HepG2 (cell line): ENCODE measurements around the gene PRSS21. TPM values are rescaled to one million over a fixed set of nuclear protein-coding genes. Genes with fewer than 3 reads are reported as not detected.

ENCODE experiments used
- CSRNP1 ChIP-seq: sonication (generic); formaldehyde crosslinking; IDR thresholded peaks from 2 replicates; pipeline ENCODE4 v1.8.1; 2023; ENCODE audit warnings: mild to moderate bottlenecking, missing genetic modification reagents
- EED ChIP-seq: sonication (generic); formaldehyde crosslinking; IDR thresholded peaks from 2 replicates; pipeline ENCODE4 v1.5.0; 2020; ENCODE audit warnings: mild to moderate bottlenecking, missing genetic modification reagents
- HBP1 ChIP-seq: IDR thresholded peaks from 2 replicates; pipeline ENCODE4 v1.6.1; 2016; ENCODE audit warnings: low read depth, control low read depth
- HNRNPL ChIP-seq: fragments of 200-400 bp; formaldehyde crosslinking; IDR thresholded peaks from 2 replicates; pipeline ENCODE4 v1.6.1; 2017; ENCODE audit warnings: mild to moderate bottlenecking, low read depth, low read length
- KDM5B ChIP-seq: sonication (generic); formaldehyde crosslinking; IDR thresholded peaks from 2 replicates; pipeline ENCODE4 v1.4.0; 2020; ENCODE audit warnings: missing genetic modification reagents, mild to moderate bottlenecking, borderline replicate concordance
- MAF1 ChIP-seq: sonication (generic); formaldehyde crosslinking; IDR thresholded peaks from 2 replicates; pipeline ENCODE4 v1.5.0; 2020; ENCODE audit warnings: missing genetic modification reagents, borderline replicate concordance
- MEF2D ChIP-seq: sonication (generic); formaldehyde crosslinking; IDR thresholded peaks from 2 replicates; pipeline ENCODE4 v1.5.1; 2020; ENCODE audit warnings: mild to moderate bottlenecking, missing genetic modification reagents
- NFRKB ChIP-seq: fragments of 450-650 bp; IDR thresholded peaks from 2 replicates; pipeline ENCODE4 v1.6.1; 2017
- PAF1 ChIP-seq: IDR thresholded peaks from 2 replicates; pipeline ENCODE4 v1.6.1; 2016; ENCODE audit warnings: missing genetic modification reagents, missing compliant biosample characterization
- PHF20 ChIP-seq: sonication (generic); formaldehyde crosslinking; IDR thresholded peaks from 2 replicates; pipeline ENCODE4 v1.5.0; 2020; ENCODE audit warnings: mild to moderate bottlenecking, missing genetic modification reagents
- RNF219 ChIP-seq: sonication (generic); formaldehyde crosslinking; IDR thresholded peaks from 2 replicates; pipeline ENCODE4 v1.5.0; 2020; ENCODE audit warnings: mild to moderate bottlenecking, missing genetic modification reagents
- SMAD3 ChIP-seq: sonication (generic); formaldehyde crosslinking; IDR thresholded peaks from 2 replicates; pipeline ENCODE4 v1.4.0; 2020; ENCODE audit warnings: missing genetic modification reagents
- SNAPC5 ChIP-seq: sonication (generic); formaldehyde crosslinking; IDR thresholded peaks from 2 replicates; pipeline ENCODE4 v1.8.1; 2023; ENCODE audit warnings: mild to moderate bottlenecking, missing genetic modification reagents, borderline replicate concordance
- SRSF9 ChIP-seq: fragments of 200-400 bp; formaldehyde crosslinking; IDR thresholded peaks from 2 replicates; pipeline ENCODE4 v1.6.1; 2018; ENCODE audit warnings: borderline replicate concordance, mild to moderate bottlenecking, low read depth, low read length; ENCODE audit not compliant: insufficient read depth, poor library complexity, severe bottlenecking
- STAG1 ChIP-seq: sonication (generic); formaldehyde crosslinking; IDR thresholded peaks from 2 replicates; pipeline ENCODE4 v1.4.0; 2020; ENCODE audit warnings: missing genetic modification reagents
- WIZ ChIP-seq: sonication (generic); formaldehyde crosslinking; IDR thresholded peaks from 2 replicates; pipeline ENCODE4 v1.5.1; 2020; ENCODE audit warnings: mild to moderate bottlenecking, missing genetic modification reagents
- ZBTB10 ChIP-seq: sonication (generic); formaldehyde crosslinking; IDR thresholded peaks from 2 replicates; pipeline ENCODE4 v1.4.0; 2020; ENCODE audit warnings: missing genetic modification reagents, borderline replicate concordance
- ZNF292 ChIP-seq: sonication (generic); formaldehyde crosslinking; IDR thresholded peaks from 2 replicates; pipeline ENCODE4 v1.8.1; 2022; ENCODE audit warnings: mild to moderate bottlenecking, low read depth, missing genetic modification reagents, borderline replicate concordance
- ZNF335 ChIP-seq: sonication (generic); formaldehyde crosslinking; IDR thresholded peaks from 2 replicates; pipeline ENCODE4 v1.4.0; 2020; ENCODE audit warnings: missing genetic modification reagents
- ZNF570 ChIP-seq: sonication (generic); formaldehyde crosslinking; IDR thresholded peaks from 2 replicates; pipeline ENCODE4 v1.4.0; 2020; ENCODE audit warnings: mild to moderate bottlenecking, missing genetic modification reagents, borderline replicate concordance
- ZNF652 ChIP-seq: IDR thresholded peaks from 2 replicates; pipeline ENCODE4 v1.6.1; 2016; ENCODE audit warnings: low read depth, borderline replicate concordance
- ZNF746 ChIP-seq: sonication (generic); formaldehyde crosslinking; IDR thresholded peaks from 2 replicates; pipeline ENCODE4 v1.8.0; 2022; ENCODE audit warnings: mild to moderate bottlenecking, missing genetic modification reagents
- ZSCAN12 ChIP-seq: sonication (generic); formaldehyde crosslinking; IDR thresholded peaks from 2 replicates; pipeline ENCODE4 v1.9.0; 2021; ENCODE audit warnings: mild to moderate bottlenecking, missing genetic modification reagents
- polyA plus RNA-seq, 8 experiments: library from polyadenylated mRNA; depleted of rRNA in 3 of 8; stranded (reverse) in 7 of 8; unstranded in 1 of 8; fragments of >200 nt; fragmentation: Illumina TruSeq in 4 of 8; extraction: Trizol in 4 of 8; gene quantifications; 2 replicates each; pipeline versions ENCODE4 v1.2.1 to v1.2.3, GENCODE V29; 2011 to 2016; ENCODE audit warnings: low read depth in 4 of 8, missing spikeins in 1 of 8, mixed read lengths in 1 of 8; ENCODE audit not compliant: insufficient read depth in 1 of 8
- total RNA-seq, 5 experiments: library from RNA; depleted of rRNA; stranded (reverse); fragments of >200 nt; fragmentation: Illumina TruSeq; extraction: Trizol; gene quantifications; 2 replicates each; pipeline ENCODE4 v1.2.3, GENCODE V29; 2016; ENCODE audit warnings: low read depth in 1 of 5

The PRSS21 gene
- total and polyA plus RNA-seq, 2 of the 13 experiments (the other 11 are each of a cell fraction or from before 2014, with no cell fraction given), result not detected

GRCh38 chr16:2777231-2777902 is 39.7 kb upstream of the PRSS21 start, which contains the start of gene ELOB (continued):
- TF ChIP-seq HBP1 (CRISPR knock-in tag), result peak; percentile 62; the same call in 1 of the 2 replicates
- no peak for TF ChIP-seq ZSCAN12 (CRISPR knock-in tag)
- no peak for TF ChIP-seq SRSF9
- no peak for TF ChIP-seq STAG1 (CRISPR knock-in tag)
- no peak for TF ChIP-seq CSRNP1
- peak; percentile 90 for TF ChIP-seq NFRKB
- TF ChIP-seq PAF1 (CRISPR knock-in tag), result no peak
- no peak for TF ChIP-seq SNAPC5 (CRISPR knock-in tag)
- TF ChIP-seq ZNF652 (CRISPR knock-in tag), result no peak
- TF ChIP-seq WIZ (CRISPR knock-in tag), result no peak
- no peak for TF ChIP-seq ZBTB10
- TF ChIP-seq SMAD3 (CRISPR knock-in tag), result no peak
- no peak for TF ChIP-seq ZNF570
- no peak for TF ChIP-seq EED (CRISPR knock-in tag)
- no peak for TF ChIP-seq MAF1 (CRISPR knock-in tag)
- TF ChIP-seq ZNF292 (CRISPR knock-in tag), result no peak
- 0 out of 2 replicates have a peak, but pooled peaks have one; percentile 18 for TF ChIP-seq MEF2D (CRISPR knock-in tag)
- no peak for TF ChIP-seq KDM5B (CRISPR knock-in tag)
- no peak; the same call in 1 of the 2 replicates for TF ChIP-seq ZNF335 (CRISPR knock-in tag)
- 0 out of 2 replicates have a peak, but pooled peaks have one; percentile 18 for TF ChIP-seq ZNF746 (CRISPR knock-in tag)
- no peak for TF ChIP-seq RNF219
- no peak for TF ChIP-seq HNRNPL
- TF ChIP-seq PHF20 (CRISPR knock-in tag), result peak; percentile 45; the same call in 1 of the 2 replicates
